ENCODE measurements around the gene GEMIN2.
A peak's percentile ranks its signal among the peaks of the same experiment; 100 is the strongest.
"Not testable (repeated sequence)": the region's sequence is repeated elsewhere in the genome, so short reads cannot be mapped to it uniquely, and the experiment has no call there.

Gene GEMIN2

GRCh38 chr14:39114073-39114838 lies at the start of gene GEMIN2:
Gene GEMIN2 (plus strand): TSS chr14:39114323. CDS start chr14:39114339, 16 bp downstream.
- peak; percentile 90 for DNase-seq

GRCh38 chr14:39069169-39069805 lies 44.8 kb upstream of the GEMIN2 start:
- not testable (repeated sequence) for DNase-seq

- DNase-seq, result no peak
Observed at GRCh38 chr14:39069923-39070322, 44.2 kb upstream of the GEMIN2 start.

- no peak for DNase-seq
Observed at GRCh38 chr14:39071096-39071495, 43.0 kb upstream of the GEMIN2 start.

- DNase-seq, result no peak
Observed at GRCh38 chr14:39080886-39081285, 33.2 kb upstream of the GEMIN2 start.

- DNase-seq, result no peak
Observed at GRCh38 chr14:39083127-39083526, 31.0 kb upstream of the GEMIN2 start.

GRCh38 chr14:39085933-39086332 lies 28.2 kb upstream of the GEMIN2 start:
- no peak for DNase-seq

- DNase-seq, result no peak
Observed at GRCh38 chr14:39087493-39087892, 26.6 kb upstream of the GEMIN2 start.

GRCh38 chr14:39090548-39091111 lies 23.5 kb upstream of the GEMIN2 start:
- DNase-seq, result no peak

- DNase-seq, result no peak
Observed at GRCh38 chr14:39091716-39092115, 22.4 kb upstream of the GEMIN2 start.

- no peak for DNase-seq
Observed at GRCh38 chr14:39094515-39094914, 19.6 kb upstream of the GEMIN2 start.

- no peak for DNase-seq
Observed at GRCh38 chr14:39097159-39097558, 17.0 kb upstream of the GEMIN2 start.

GRCh38 chr14:39099215-39099614 lies 14.9 kb upstream of the GEMIN2 start:
- not testable (repeated sequence) for DNase-seq

- DNase-seq, result no peak
Observed at GRCh38 chr14:39099748-39100147, 14.4 kb upstream of the GEMIN2 start.

- no peak for DNase-seq
Observed at GRCh38 chr14:39102265-39102968, 11.7 kb upstream of the GEMIN2 start.

GRCh38 chr14:39102969-39103957 lies 10.9 kb upstream of the GEMIN2 start, which contains the start of gene SEC23A:
Gene SEC23A (minus strand): TSS chr14:39103235. CDS start chr14:39096118, 7,117 bp downstream.
- peak; percentile 63 for DNase-seq

- DNase-seq, result not testable (repeated sequence)
Observed at GRCh38 chr14:39104078-39104801, 9.9 kb upstream of the GEMIN2 start.

- DNase-seq, result no peak
Observed at GRCh38 chr14:39107591-39107996, 6.5 kb upstream of the GEMIN2 start.

- DNase-seq, result no peak
Observed at GRCh38 chr14:39108791-39109190, 5.3 kb upstream of the GEMIN2 start.

GRCh38 chr14:39109893-39110715 lies 4.0 kb upstream of the GEMIN2 start:
- no peak for DNase-seq
